Kidney (tissue), 14 donors: ENCODE data around the gene HOXC13. TPM values are rescaled to one million over a fixed set of nuclear protein-coding genes. Genes with fewer than 3 reads are reported as not detected.
A peak's percentile ranks its signal among the peaks of the same experiment; 100 is the strongest.

Source experiments
- DNase-seq, 5 donors: peaks; one replicate each; pipeline ENCODE4 v3.0.0-alpha.2; 2013 to 2020
- FAIRE-seq: peaks from 2 replicates; lab custom pipeline; 2012; peaks lifted over from hg19 to GRCh38; lab: Jason Lieb, UNC
- H3K27ac ChIP-seq, 2 donors: one replicate each; pipeline ENCODE4 v1.7.0; 2013; ENCODE audit warnings: low read depth in 2 of 2, low read length in 2 of 2, inconsistent platforms in 1 of 2
- H3K27me3 ChIP-seq: one replicate; pipeline ENCODE4 v1.7.1; 2013; ENCODE audit warnings: low read length, inconsistent platforms; ENCODE audit not compliant: control insufficient read depth, insufficient read depth
- H3K36me3 ChIP-seq, 3 donors: one replicate each; pipeline versions ENCODE4 v1.7.0 to v1.7.1; 2013; ENCODE audit warnings: low read length in 3 of 3, control low read depth in 1 of 3, inconsistent platforms in 1 of 3; ENCODE audit not compliant: insufficient read depth in 3 of 3, control insufficient read depth in 2 of 3
- H3K4me1 ChIP-seq, 3 donors: one replicate each; pipeline versions ENCODE4 v1.7.0 to v1.7.1; 2013; ENCODE audit warnings: low read length in 3 of 3, inconsistent platforms in 1 of 3, low read depth in 1 of 3; ENCODE audit not compliant: control insufficient read depth in 2 of 3, insufficient read depth in 2 of 3
- H3K4me3 ChIP-seq, 3 donors: one replicate each; pipeline versions ENCODE4 v1.7.0 to v1.8.1; 2013; ENCODE audit warnings: low read length in 3 of 3, control low read depth in 1 of 3, inconsistent platforms in 1 of 3
- H3K9ac ChIP-seq, 3 donors: one replicate each; pipeline versions ENCODE4 v1.7.0 to v1.7.1; 2013; ENCODE audit warnings: low read length in 3 of 3, control low read depth in 1 of 3, inconsistent platforms in 1 of 3
- H3K9me3 ChIP-seq, 3 donors: one replicate each; pipeline versions ENCODE4 v1.7.0 to v1.7.1; 2013; ENCODE audit warnings: low read length in 3 of 3, control low read depth in 1 of 3, inconsistent platforms in 1 of 3; ENCODE audit not compliant: control insufficient read depth in 2 of 3, insufficient read depth in 1 of 3
- CTCF ChIP-seq: IDR thresholded peaks from 3 replicates; pipeline ENCODE4 v1.5.1; 2012; ENCODE audit warnings: mild to moderate bottlenecking, moderate library complexity, borderline replicate concordance; ENCODE audit not compliant: insufficient read depth; ENCODE audit errors: extremely low read depth
- intact Hi-C: fragments of 100-400 bp; cut with DNase I; formaldehyde crosslinking; loops from one replicate; pipeline ENCODE4 v1.11.1; 2022
- polyA plus RNA-seq: library from polyadenylated mRNA; stranded (reverse); fragments of 350-450 nt; fragmentation: Illumina TruSeq; extraction: RNeasy Lipid Tissue Mini Kit (QIAGEN cat#74804); gene quantifications from one replicate; pipeline ENCODE4 v1.2.3, GENCODE V29; 2014; ENCODE audit warnings: low read depth, low replicate concordance; ENCODE audit not compliant: insufficient read depth
- total RNA-seq: library from RNA; stranded (reverse); fragmentation: NEBNext Ultra II Directional; extraction: Animal tissue kit (Norgen Biotek cat#: 25700); gene quantifications from one replicate; pipeline ENCODE4 v1.2.1, GENCODE V29; 2021
- donor health status: control.
- donor health status: control.
- donor health status: control.
- donor health status: control.
- donor health status: control.
- donor health status: DM: yes; HTN: yes; CAD: no.
- donor health status: Normal renal cell carcinoma (clear cell type).

HOXC13 gene
- total and polyA plus RNA-seq, 2 donors from 2014 or later, result not detected

- intact Hi-C loops, result no loop called here
- Histone ChIP-seq H3K27me3 (peaks cover 82% of the 10 kb centered on the region), H3K9ac (no peak overlapping the region), H3K36me3 (no peaks in the 10 kb centered on the region), H3K4me1 (no peaks in the 10 kb centered on the region), H3K9me3 (no peaks in the 10 kb centered on the region), H3K4me3 (no peak overlapping the region), H3K27ac (no peak overlapping the region)
- FAIRE-seq, result no peak
- DNase-seq, result no peak
- no peak for TF ChIP-seq CTCF
These were observed 13.9 kb upstream of the HOXC13 start for GRCh38 chr12:53924521-53925405.

- no peak for TF ChIP-seq CTCF
- Histone ChIP-seq H3K4me1 (no peaks in the 10 kb centered on the region), H3K27ac (no peak overlapping the region), H3K36me3 (no peaks in the 10 kb centered on the region), H3K4me3 (no peak overlapping the region), H3K9ac (no peak overlapping the region), H3K9me3 (no peaks in the 10 kb centered on the region), H3K27me3 (peaks cover 88% of the 10 kb centered on the region)
- no peak for DNase-seq
- FAIRE-seq, result no peak
- intact Hi-C loops, result no loop called here
These were observed 11.2 kb upstream of the HOXC13 start for GRCh38 chr12:53927220-53928029.

- intact Hi-C loops, result no loop called here
- DNase-seq (peak in 2 of 5 donors; percentile 56 to 58), FAIRE-seq (no peak)
- no peaks in the 10 kb centered on the region for H3K4me1 ChIP-seq
- no peak for TF ChIP-seq CTCF
- no peaks in the 10 kb centered on the region for H3K36me3 ChIP-seq
- no peak overlapping the region for H3K9ac ChIP-seq
- H3K27ac ChIP-seq, result no peak overlapping the region
- no peaks in the 10 kb centered on the region for H3K9me3 ChIP-seq
- H3K4me3 ChIP-seq, result no peak overlapping the region
- H3K27me3 ChIP-seq, result peaks cover 90% of the 10 kb centered on the region
These were observed 10.4 kb upstream of the HOXC13 start for GRCh38 chr12:53928054-53928835.
